Nucleus accumbens (tissue), 56 donors: Measurements from ENCODE around the gene CFP.
A peak's percentile ranks its signal among the peaks of the same experiment; 100 is the strongest.
"Not testable (repeated sequence)": the region's sequence is repeated elsewhere in the genome, so short reads cannot be mapped to it uniquely, and the experiment has no call there.

Experiments
- DNase-seq, 56 donors: peaks; one replicate each; lab custom pipeline; 2025; lab: John Stamatoyannopoulos, UW

The CFP gene

DNA sequence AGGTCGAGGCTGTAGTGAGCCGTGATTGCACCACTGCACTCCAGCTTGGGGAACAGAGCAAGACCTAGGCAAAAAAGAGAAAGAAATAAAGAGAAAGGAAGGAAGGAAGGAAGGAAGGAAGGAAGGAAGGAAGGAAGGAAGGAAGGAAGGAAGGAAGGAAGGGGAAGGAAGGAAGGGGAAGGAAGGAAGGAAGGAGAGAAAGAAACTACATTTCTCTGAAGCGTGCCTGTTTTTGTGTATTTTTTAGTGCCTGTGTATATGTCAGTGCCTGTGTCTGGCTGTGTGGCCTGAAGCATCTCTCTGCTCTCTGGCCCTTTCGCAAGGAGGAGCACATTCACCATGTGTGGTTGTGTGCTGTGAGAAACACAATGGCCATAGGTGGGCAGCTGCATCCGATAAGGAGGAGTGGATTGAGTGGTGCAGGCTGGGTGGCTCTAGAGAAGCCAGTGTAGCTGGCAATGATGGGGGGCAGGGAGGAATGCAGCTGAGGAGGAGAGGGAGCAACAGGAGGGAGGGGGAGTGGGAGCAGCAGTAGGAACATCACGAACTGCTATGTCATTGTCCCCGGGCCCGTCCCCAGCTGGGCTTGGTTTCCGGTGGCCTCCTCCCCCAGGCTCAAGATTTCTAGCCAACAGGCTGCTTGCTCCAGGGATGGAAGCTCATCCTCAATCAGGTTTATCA lies 21.5 kb downstream of the CFP start:
- DNase-seq: peak in 6 of 56 donors; percentile 4 to 51 (median 10)

DNA sequence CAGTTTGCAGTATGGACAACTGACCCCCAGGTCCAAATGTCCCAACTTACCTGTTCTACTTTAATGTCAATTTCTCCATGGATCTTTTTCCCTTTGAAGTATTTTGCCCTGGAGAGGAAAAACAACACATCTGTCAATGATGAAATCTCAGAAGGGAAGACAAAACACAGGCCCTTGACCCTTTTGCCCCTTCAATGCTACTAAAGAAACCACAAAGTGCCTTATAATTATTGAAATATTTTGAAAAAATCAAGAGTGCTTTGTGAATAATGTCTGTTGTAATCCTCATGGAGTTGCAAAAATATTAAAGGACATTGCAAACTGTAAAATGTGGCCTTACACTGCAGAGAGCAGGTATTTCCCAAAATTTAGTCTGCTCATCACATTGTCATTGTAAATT lies 22.6 kb downstream of the CFP start:
- DNase-seq: no peak

DNA sequence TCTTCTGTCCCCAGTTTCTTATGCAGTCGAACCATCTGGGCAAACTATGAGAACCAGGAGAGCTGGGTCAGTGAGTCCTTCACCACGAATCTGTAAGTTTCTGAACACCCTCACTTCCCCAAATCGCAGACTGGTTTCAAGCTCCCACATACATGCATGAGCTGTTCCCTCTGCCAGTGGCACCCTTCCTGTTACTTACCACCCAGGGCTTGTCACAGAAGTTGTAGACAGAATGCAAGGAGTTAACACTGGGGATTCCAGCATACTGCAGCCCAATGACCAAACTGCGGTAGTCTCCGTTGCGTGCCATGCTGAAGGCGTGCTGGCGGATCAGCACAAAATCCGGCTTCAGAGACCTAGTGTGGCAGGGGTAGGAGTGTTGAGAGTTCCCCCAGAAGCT lies 24.7 kb downstream of the CFP start:
- no peak for DNase-seq

DNA sequence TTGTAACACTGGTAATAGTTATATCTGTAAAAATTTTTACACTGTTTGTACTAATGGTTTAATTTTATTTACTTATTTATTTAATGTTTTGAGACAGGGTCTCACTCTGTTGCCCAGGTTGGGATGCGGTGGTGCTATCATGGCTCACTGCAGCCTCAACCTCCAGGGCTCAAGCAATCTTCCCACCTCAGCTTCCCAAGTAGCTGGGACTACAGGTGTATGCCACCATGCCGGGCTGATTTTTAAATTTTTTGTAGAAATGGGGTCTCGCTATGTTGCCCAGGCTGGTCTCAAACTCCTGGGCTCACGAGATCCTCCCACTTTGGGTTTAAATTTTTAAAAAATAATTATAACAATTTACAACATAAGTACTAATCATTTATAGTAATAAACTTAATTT lies 26.6 kb downstream of the CFP start:
- DNase-seq: not testable (repeated sequence)

DNA sequence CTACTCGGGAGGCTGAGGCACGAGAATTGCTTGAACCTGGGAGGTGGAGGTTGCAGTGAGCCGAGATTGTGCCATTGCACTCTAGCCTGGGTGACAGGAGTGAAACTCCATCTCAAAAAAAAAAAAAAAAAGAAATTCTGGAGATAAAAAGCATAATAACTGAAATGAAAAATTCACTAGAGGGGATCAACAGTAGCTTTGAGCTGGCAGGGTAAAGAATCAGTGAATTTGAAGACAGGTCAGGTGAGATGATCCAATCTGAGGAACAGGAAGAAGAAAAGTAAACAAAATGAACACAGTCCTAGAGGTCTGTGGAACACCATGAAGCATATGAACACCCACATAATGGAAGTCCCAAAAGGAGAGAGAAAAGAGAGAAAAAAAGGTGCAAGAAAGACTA lies 32.5 kb downstream of the CFP start:
- DNase-seq: no peak

DNA sequence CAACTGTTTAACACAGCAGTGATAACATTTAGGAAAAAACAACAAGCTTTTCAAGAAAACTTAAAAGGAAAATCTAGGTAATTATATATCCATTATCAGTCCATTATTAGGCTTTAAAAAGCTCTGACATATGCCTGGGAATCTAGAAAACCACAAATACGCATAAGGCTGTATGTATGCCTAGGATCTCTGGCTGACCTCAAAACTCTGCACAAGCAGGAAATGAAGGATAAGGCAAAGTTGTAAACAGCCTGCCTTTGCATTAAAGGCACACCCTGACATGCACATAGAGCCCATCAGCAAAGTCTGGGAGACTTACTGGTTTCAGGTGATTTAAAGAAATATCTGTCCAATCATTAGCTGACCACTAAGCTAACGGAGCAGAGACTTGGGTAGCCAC lies 33.5 kb downstream of the CFP start:
- no peak for DNase-seq

DNA sequence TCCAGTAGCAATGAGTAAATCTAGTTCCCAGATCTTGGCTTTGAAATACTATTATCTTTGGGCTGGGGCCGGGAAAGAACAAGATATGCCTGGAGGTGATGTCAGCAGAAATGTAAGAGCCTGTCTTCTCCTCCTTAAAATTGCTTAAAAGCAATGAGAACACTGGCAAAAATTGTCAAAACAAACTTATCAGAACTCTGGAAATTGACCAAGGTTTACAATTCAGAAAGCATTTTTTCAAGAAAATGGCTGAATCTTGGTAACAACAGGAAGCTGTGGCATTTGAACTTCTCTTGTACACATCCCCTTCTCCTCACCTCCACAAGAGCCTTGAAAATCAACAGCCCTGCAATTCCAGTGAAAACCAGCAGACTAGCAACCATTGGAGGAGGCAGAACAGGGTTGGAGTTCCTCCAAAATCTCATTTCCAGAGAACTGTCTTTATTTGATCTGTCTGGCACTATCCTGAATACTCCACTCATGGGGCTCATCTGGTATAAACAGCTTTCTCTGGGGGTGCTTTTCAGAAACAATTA lies 33.9 kb downstream of the CFP start:
- no peak for DNase-seq

DNA sequence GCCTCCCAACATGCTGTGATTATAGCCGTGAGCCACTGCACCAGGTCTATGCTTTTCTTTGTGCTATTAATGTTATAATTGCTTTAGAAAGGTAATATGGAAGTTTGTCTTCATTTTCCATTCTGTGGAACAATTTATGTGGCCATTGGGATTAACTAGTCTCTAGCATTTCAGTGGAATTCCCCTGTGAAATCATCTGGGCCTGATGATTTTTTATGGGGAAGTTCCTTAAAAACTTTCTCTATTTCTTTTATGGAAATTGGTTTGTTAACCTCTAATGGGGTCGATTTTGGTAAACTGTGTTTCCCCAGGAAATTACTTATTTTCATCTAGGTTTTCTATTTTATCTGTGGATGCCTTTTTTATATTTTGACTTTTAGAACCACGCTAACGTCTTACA lies 36.2 kb downstream of the CFP start:
- DNase-seq: no peak

DNA sequence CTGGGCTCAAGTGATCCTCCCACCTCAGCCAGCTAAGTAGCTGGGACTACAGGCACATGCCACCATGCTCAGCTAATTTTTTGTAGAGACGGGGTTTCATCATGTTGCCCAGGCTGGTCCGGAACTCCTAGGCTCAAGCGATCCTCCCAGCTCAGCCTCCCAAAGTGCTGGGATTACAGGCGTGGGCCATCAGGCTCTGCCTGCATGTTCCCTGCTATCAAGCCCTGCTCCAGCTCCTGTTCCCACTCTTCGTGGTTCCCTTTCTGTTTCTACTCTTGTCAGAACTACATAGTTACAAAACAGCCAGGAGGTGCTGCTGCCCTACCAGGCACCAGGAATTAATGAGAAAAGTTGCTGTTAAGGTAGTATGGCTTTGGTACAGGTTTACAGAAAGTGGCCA lies 38.7 kb downstream of the CFP start:
- no peak for DNase-seq

DNA sequence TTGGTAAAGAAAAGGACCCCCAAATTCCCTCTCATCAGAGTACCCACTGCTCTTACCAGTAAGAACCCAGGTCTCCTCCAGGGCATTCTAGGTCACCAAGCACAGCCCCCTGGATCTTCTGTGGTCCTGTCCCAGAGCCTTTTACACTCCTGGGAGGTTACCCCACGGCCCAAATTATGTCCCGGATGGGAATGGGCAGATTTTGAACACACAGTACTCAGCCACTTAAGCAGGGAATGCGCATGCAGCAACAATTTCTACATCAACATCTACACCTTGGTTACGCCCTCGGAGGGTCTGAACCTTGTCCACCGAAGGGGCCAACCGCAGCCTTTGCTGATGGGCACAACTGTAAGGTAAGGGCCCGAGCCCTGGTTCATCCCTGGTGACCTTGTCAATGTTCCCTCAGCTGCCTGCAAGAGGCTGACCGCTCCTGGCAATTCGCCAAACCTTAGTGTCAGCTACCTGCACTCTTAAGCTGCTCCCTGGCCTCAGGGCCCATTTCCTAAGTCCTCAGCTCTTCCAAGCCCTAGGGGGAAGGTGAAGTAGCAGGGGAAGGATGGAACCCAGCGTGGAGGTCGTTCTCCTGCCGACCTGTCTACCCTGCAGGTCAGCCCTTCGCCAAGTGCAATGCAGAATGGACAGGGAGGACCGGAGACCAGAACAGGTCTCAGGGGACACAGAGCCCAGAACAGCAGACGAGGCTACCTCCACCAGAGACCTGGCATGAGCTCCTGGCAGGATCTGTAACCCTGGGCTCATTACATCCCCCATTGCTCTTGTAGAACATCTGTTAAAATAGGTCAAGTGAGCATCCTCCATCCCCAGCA lies 41.6 kb downstream of the CFP start:
- DNase-seq: no peak

DNA sequence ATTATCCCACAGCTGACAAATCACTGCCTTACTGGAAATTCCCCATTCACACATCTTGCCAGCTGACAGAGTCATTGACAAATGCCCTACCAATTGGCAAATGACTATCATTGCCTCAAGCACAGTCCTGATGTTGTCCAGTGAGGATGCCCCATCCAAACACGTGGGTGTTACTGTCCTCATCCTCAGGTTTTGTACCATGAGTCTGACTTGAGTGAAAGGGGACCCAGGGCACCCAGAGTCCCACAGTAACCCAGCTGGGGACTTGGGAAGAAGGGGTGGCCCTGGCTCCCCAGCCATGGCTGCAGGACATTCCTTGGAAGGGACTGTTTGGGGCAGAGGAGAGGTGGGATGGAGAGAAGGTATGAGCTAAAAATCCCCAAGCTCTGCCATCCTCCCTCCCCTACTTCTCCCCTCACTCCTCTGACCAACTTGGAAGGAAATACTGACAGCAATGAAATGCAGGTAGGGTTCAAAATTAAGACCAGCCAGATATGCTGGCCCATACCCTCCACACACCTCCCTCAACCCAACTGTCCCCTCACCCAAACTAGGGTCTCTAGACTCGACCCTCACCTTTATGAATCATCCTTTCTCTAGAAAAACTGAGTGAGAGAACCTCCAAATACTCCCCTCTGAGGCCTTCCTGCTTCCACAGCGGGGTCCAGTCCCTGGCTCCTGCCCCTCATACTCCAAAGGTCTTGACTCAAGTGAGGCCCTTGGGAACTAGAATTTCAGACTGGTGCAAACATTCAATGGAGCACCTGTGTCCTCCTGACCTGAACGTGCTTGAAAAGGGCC lies 42.4 kb downstream of the CFP start:
- no peak for DNase-seq

DNA sequence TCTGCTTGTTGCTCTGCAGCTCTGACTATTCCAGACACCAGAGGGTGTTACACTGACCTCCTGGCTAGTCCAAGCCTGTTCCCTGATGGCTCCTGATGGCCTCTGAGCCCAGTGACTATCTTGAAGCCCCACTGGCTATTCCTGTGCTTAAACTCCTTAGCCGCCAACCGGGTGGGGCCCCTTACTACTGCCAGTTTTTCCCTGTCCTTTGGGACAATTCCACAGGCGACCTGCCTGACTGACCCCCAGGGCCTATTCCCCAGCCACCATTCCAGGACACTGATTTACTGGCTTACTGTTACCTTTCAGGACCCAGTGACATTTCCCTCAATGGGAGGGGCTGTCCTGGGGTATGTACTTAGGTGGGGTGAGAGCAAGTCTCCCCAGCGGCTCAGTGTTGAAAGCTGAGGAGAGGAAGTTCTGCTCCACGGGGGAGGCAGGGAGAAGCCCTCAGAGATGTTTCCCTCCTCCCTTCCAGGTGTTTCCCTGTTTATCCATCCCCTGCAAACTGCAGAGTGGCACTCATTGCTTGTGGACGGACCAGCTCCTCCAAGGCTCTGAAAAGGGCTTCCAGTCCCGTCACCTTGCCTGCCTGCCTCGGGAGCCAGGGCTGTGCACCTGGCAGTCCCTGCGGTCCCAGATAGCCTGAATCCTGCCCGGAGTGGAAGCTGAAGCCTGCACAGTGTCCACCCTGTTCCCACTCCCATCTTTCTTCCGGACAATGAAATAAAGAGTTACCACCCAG lies 43.5 kb downstream of the CFP start:
- DNase-seq: no peak

DNA sequence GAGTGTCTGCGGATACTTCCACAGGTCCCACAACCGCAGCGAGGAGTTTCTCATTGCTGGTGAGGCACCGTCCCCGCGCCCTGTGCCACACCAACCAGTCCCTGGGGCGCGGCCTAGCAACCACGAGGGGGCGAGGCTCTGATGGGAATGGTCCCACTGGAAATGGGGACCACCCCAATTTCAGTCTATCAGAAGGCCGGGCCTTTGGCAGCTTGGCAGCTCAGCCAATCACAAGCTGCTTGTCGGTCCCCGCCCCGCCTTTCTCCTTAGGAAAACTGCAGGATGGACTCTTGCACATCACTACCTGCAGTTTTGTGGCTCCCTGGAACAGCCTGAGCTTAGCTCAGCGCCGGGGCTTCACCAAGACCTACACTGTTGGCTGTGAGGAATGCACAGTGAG lies 44.5 kb downstream of the CFP start:
- no peak for DNase-seq

DNA sequence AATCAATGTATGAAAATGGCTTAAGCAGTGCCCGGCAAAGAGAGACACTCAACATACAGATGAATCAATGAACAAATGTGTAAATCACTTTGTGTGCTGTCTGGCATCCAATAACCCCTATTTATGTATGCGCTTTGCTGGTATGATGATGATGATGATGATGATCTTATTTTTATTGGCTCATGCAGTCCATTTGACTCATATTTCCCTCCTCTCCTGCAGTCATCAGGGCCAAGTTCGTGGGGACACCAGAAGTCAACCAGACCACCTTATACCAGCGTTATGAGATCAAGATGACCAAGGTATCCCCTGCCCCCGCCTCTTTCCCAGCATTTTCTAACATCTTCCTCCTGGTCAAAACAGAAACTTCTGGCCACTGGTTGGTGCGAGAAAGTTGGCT lies 45.0 kb downstream of the CFP start:
- DNase-seq: no peak

DNA sequence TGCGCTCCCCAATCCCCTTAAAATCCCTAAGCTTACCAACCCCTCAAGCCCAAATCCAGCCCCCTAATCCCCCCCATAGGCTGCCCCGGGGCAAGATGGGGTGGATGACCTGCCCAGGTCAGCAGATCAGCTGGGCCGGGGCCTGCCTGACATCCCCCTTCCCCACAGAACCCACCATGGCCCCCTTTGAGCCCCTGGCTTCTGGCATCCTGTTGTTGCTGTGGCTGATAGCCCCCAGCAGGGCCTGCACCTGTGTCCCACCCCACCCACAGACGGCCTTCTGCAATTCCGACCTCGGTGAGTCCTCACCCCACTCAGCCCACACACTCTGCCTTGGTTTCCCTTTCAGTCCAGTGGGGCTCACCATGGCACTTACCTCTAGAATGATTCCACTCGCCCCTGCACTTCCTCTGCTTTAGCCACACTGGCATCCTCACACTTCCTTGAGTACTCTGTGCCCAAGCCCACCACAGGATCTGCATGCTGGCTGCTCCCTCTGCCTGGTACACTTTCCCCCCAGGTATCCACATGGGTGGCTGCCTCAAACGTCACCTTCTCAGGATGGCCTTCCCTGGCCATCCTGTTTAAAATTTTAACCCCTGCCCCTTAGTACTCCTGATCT lies 46.4 kb downstream of the CFP start:
- DNase-seq: no peak

DNA sequence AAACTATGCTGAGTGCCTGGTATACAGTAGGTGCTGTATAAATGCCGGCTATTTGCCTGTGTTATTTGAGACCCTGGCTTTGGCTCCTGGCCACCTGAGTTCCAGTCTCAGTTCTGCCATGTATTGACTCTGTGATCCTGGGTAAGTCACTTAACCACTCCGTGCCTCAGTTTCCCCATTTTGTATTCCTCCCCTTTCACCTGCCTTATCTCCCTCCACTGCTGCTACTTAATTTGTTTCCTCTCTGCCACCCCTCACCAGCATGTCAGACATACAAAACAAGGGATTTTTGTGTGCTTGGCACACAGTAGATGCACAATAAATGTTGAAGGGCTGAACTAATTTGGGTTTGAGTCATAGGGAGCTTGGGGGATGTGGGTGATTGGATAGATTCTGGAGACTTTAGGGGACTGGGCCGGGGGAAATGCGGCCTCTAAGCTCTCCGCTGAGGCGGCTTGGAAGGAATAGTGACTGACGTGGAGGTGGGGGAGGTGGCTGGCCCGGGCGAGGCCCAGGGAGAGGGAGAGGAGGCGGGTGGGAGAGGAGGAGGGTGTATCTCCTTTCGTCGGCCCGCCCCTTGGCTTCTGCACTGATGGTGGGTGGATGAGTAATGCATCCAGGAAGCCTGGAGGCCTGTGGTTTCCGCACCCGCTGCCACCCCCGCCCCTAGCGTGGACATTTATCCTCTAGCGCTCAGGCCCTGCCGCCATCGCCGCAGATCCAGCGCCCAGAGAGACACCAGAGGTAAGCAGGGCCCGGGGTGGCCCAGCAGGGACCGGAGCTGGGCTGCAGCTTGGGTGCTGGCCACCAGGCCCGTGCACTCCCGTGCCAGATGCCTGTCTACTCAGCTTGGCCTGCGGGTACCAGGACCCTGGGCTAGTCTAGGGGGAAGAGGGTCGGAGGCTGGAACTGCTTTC lies 47.7 kb downstream of the CFP start, which contains the start of gene TIMP1:
TIMP1 (plus strand) TSS at position 706 of the 917 bp plus-strand sequence. CDS start 980 bp downstream, outside the sequence.
- peak in 38 of 56 donors; percentile 2 to 77 (median 22) for DNase-seq

DNA sequence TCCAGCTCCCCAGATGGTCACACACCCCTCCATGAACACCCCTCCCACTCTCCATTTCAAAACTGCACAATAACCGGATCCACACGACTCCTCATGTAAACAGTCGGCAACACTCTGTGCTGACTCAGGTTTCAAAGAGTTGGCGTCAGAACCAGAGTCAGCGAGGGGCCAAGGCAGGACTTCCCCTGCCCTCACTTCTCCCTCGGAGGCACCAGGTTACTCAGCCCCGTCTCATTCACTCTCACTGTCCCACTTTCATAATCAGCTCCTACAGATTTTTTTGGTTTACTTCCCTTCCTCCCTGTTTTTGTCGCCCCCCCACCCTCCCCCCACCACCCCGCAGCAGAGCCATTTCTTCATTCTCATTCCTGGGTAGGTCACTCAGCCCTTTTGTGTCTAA lies 50.2 kb downstream of the CFP start:
- no peak for DNase-seq

DNA sequence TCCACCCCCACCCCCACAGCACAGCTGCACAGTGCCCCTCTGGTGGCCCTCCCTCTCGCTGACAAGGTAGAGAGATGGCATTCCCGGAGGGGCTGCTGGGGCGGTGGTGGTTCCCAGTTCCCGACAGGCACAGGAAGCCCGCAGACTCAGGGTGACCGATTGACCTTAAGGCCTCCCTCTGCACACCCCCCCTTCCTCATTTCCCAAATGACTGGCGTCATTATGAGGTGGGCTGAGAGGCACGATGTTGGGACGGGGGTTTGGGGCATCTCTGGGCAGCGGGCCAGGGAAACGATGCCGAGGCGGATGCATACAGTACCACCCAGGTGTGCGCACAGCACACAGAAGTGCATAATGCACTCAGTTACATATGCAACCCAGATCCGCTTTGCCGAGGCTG lies 51.0 kb downstream of the CFP start:
- DNase-seq: no peak

DNA sequence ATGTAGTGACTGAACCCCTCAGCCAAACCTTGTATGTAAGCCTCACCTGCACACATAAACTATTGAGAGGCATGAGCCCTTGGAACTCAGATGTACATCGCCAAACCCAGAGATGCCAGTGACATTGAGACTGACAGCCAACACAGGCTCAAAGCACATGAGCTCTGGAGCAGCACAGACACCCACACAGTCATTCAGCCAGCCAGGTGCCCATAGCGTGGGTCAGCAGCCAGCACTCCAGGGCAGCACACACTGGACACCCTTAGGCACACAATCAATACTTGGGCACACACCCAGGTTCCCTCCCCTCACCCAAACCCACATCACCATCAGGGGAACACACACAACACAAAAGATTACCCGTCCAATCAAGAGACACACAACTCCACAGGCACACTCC lies 51.8 kb downstream of the CFP start:
- no peak for DNase-seq
